Astrocyte of the cerebellum (primary cell): ENCODE data around the gene AK4.
"Not testable (repeated sequence)": the region's sequence is repeated elsewhere in the genome, so short reads cannot be mapped to it uniquely, and the experiment has no call there.

ENCODE experiments used
- DNase-seq: peaks from one replicate; pipeline ENCODE4 v3.0.0-alpha.2; 2011; ENCODE audit warnings: low read depth
- H3K4me3 ChIP-seq: 2 replicates; pipeline ENCODE4 v1.5.1; 2011; ENCODE audit warnings: mild to moderate bottlenecking, low read depth, low read length, moderate library complexity
- in situ Hi-C: cut with HindIII; loops from 2 replicates; pipeline ENCODE4 v1.10.0; 2017; ENCODE audit warnings: low sequenced_read_pairs
- TF ChIP-seq, protein P1 (sequence below): IDR thresholded peaks from 2 replicates; pipeline ENCODE4 v1.5.1; 2012; ENCODE audit warnings: low read length, low read depth, moderate library complexity, mild to moderate bottlenecking; ENCODE audit errors: missing control alignments

AK4 gene

DNA sequence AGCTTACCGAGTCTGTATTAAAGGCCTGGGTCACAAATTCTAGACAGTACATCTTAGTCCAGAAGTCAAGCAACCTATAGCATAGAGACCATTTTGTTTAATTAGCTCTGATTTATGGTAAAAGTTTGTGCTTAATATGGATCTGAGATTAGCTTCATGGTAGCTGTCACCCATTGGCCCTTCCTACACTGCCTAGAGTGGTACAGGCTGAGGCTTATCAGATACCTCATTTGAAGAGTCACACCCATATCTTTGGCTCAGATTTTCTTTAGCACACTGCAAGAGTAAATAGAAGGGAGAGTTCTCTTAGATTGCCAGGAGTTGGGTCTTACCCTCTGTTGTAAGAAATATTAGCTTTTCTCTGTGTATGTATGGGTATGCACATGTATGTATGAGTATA lies 3.6 kb downstream of the AK4 start:
- in situ Hi-C loops, result no loop called here
- DNase-seq, result no peak
- no peak overlapping the region for H3K4me3 ChIP-seq
- TF ChIP-seq, protein P1, sequence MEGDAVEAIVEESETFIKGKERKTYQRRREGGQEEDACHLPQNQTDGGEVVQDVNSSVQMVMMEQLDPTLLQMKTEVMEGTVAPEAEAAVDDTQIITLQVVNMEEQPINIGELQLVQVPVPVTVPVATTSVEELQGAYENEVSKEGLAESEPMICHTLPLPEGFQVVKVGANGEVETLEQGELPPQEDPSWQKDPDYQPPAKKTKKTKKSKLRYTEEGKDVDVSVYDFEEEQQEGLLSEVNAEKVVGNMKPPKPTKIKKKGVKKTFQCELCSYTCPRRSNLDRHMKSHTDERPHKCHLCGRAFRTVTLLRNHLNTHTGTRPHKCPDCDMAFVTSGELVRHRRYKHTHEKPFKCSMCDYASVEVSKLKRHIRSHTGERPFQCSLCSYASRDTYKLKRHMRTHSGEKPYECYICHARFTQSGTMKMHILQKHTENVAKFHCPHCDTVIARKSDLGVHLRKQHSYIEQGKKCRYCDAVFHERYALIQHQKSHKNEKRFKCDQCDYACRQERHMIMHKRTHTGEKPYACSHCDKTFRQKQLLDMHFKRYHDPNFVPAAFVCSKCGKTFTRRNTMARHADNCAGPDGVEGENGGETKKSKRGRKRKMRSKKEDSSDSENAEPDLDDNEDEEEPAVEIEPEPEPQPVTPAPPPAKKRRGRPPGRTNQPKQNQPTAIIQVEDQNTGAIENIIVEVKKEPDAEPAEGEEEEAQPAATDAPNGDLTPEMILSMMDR, result no peak

- TF ChIP-seq, protein P1, result no peak
- DNase-seq, result no peak
- in situ Hi-C loops, result no loop called here
Measured at GRCh38 chr1:65153635-65154034, 5.6 kb downstream of the AK4 start.

GRCh38 chr1:65156910-65157545 lies 9.0 kb downstream of the AK4 start:
- in situ Hi-C loops, result no loop called here
- DNase-seq, result no peak
- H3K4me3 ChIP-seq, result no peak overlapping the region
- TF ChIP-seq, protein P1, result no peak

More at GRCh38 chr1:65153635-65154034, 5.6 kb downstream of the AK4 start:
- H3K4me3 ChIP-seq, result no peak overlapping the region

DNA sequence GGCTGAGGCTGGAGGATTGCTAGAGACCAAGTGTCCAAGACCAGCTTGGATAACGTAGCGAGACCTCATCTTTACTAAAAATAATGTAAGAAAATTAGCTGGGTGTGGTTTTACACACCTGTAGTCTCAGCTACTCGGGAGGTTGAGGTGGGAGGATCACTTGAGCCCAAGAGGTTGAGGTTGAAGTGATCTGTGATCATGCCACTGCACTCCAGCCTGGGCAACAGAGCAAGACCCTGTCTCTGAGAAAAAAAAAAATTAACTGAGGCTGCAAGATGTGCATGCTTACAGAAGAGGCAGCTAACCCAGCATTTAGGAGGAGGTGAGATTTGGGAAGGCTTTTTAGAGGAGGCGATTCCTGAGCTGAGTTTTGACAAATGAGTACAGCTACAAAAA lies 9.5 kb downstream of the AK4 start:
- TF ChIP-seq, protein P1, result no peak
- in situ Hi-C loops, result no loop called here
- H3K4me3 ChIP-seq, result no peak overlapping the region
- no peak for DNase-seq

DNA sequence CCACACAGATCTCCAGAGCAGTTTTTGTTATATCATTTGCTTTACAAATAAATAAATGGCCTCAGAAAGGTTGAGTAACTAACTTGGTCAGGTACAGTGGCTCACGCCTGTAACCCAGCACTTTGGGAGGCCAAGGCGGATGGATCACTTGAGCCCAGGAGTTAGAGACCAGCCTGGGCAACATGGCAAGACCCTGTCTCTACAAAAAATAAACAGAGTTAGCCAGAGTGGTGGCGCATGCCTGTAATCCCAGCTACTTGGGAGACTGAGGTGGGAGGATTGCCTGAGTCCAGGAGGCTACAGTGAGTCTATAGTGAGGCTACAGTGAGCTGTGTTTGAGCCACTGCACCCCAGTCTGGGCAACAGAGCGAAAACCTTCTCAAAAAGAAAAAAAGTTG lies 11.3 kb downstream of the AK4 start:
- in situ Hi-C loops, DNase-seq, H3K4me3 ChIP-seq: not testable (repeated sequence)

- no peak for DNase-seq
- H3K4me3 ChIP-seq, result no peak overlapping the region
- TF ChIP-seq, protein P1, result no peak
- in situ Hi-C loops, result no loop called here
Measured at GRCh38 chr1:65159801-65160523, 12.0 kb downstream of the AK4 start.

DNA sequence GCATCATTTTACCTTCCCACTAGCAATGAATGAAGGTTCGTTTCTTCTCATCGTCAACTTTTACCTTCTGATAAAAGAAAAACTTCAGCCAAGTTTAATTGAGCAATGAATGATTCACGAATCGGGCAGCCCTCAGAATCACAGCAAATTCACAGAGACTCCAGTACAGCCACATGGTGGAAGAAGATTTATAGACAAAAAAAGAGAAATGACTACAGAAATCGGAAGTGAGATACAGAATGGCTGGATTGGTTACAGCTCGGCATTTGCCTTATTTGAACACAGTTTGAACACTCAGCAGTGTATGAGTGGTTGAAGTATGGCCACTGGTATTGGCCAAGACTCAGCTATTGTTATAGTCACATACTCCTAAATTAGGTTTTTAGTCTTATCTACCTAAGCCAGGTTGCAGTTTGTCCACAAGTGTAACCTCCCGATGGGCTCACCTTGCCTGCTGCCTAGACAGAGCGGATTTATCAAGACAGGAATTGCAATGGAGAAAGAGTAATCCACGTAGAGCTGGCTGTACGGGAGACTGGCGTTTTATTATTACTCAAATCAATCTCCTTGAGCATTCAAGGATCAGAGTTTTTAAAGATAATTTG lies 15.3 kb downstream of the AK4 start:
- no peak for DNase-seq
- H3K4me3 ChIP-seq, result no peak overlapping the region
- TF ChIP-seq, protein P1, result no peak
- in situ Hi-C loops, result no loop called here

DNA sequence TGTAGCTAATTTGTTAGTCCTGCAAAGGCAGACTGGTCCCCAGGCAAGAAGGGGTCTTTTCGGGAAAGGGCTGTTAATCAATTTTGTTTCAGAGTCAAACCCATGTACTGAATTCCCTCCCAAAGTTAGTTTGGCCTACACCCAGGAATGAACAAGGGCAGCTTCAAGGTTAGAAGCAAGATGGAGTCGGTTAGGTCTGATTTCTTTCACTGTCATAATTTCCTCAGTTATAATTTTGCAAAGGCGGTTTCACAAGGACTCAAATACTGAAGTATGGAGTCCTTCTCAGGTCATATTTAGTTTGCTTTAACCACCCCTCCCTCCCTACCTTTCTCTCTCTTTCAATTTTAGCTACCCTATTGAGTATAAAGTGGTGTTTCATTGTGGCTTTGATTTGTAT lies 16.1 kb downstream of the AK4 start:
- H3K4me3 ChIP-seq, in situ Hi-C loops, DNase-seq: not testable (repeated sequence)
